Breast epithelium (tissue), 3 donors: ENCODE results near the gene ATG9B.
A peak's percentile ranks its signal among the peaks of the same experiment; 100 is the strongest.

Experiments
- POLR2A ChIP-seq: fragments of 450-650 bp; IDR thresholded peaks from one replicate; pipeline ENCODE4 v1.6.1; 2016; ENCODE audit warnings: antibody characterized with exemption, mild to moderate bottlenecking, moderate library complexity
- POLR2AphosphoS5 ChIP-seq, 3 donors: sonication (generic); formaldehyde crosslinking; IDR thresholded peaks; one replicate each; pipeline ENCODE4 v1.6.1; 2017; ENCODE audit warnings: antibody characterized with exemption in 3 of 3
- TF ChIP-seq, protein P1 (sequence below), 3 donors: fragments of 450-650 bp; IDR thresholded peaks; one replicate each; pipeline ENCODE4 v1.5.1; 2016 to 2017; ENCODE audit warnings: antibody characterized with exemption in 3 of 3, mild to moderate bottlenecking in 3 of 3, moderate library complexity in 3 of 3

DNA sequence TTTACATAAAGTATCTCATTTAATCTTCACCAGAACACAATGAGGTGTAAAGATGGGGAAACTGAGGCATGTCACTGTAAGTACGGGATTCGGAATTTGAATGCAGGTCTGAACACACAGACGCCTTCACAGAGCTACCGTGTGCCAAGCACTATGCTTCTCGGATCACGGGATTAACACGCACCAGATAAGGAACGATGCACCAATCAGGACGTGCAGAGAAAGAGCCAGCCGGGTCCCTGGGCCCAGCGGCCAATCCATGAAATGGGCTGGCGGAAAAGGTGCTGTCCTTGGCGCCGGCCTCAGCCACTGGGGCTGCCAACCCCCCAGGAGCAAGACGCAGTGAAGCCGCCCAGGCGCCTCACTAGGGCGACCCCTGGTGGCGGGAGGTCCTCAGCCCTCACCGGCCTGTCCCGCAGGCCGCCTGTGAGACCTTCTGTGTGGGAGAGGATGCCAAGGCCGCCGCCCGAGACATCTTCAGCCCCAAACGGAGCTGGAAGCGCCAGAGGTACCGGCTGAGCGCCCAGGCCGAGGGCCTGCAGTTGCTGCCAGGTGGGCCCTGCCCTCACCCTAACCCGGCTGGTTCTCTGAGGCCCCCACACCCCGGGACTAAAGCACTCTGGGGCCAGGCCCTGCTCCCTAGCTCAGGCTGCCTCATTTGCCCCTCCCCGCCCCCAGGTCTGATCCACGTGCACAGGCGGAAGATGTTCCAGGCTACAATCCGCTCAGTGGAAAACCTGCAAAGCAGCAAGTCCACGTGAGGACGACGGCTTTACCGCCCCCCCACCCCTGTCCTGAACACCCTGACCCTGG lies 15.6 kb downstream of the ATG9B start:
- TF ChIP-seq, protein P1, sequence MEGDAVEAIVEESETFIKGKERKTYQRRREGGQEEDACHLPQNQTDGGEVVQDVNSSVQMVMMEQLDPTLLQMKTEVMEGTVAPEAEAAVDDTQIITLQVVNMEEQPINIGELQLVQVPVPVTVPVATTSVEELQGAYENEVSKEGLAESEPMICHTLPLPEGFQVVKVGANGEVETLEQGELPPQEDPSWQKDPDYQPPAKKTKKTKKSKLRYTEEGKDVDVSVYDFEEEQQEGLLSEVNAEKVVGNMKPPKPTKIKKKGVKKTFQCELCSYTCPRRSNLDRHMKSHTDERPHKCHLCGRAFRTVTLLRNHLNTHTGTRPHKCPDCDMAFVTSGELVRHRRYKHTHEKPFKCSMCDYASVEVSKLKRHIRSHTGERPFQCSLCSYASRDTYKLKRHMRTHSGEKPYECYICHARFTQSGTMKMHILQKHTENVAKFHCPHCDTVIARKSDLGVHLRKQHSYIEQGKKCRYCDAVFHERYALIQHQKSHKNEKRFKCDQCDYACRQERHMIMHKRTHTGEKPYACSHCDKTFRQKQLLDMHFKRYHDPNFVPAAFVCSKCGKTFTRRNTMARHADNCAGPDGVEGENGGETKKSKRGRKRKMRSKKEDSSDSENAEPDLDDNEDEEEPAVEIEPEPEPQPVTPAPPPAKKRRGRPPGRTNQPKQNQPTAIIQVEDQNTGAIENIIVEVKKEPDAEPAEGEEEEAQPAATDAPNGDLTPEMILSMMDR (IDR thresholded peaks at IDR 0.05) = peak in 2 of 3 donors; percentile 39 to 49
- TF ChIP-seq POLR2A = no peak
- no peak for TF ChIP-seq POLR2AphosphoS5 (IDR thresholded peaks at IDR 0.05)
